GM12892 (cell line): Measurements from ENCODE around the gene MOXD1.
"Not testable (repeated sequence)": the region's sequence is repeated elsewhere in the genome, so short reads cannot be mapped to it uniquely, and the experiment has no call there.

ENCODE experiments used
- DNase-seq: peaks from one replicate; pipeline ENCODE4 v3.0.0; 2011; ENCODE audit not compliant: insufficient read length
- FAIRE-seq: peaks from 2 replicates; lab custom pipeline; 2011; peaks lifted over from hg19 to GRCh38; lab: Jason Lieb, UNC
- POLR2A ChIP-seq: IDR thresholded peaks from 2 replicates; pipeline ENCODE4 v1.6.1; 2011; ENCODE audit warnings: low read depth, low read length, control low read depth
- POLR2AphosphoS5 ChIP-seq: IDR thresholded peaks from 2 replicates; pipeline ENCODE4 v1.6.1; 2011; ENCODE audit warnings: low read depth, low read length, control low read depth
- TAF1 ChIP-seq: IDR thresholded peaks from 2 replicates; pipeline ENCODE4 v1.6.1; 2011; ENCODE audit warnings: low read depth, mild to moderate bottlenecking, control low read depth, low read length, borderline replicate concordance

MOXD1 gene

GRCh38 chr6:132287101-132287500 lies 114.2 kb downstream of the MOXD1 start:
- FAIRE-seq = no peak
- no peak for DNase-seq
- TF ChIP-seq POLR2AphosphoS5 (no peak), POLR2A (no peak), TAF1 (no peak)

GRCh38 chr6:132286298-132287019 lies 114.8 kb downstream of the MOXD1 start:
- FAIRE-seq = no peak
- TF ChIP-seq POLR2AphosphoS5 (no peak), POLR2A (no peak)
- no peak for DNase-seq

GRCh38 chr6:132285004-132285780 lies 116.1 kb downstream of the MOXD1 start:
- TF ChIP-seq POLR2A (no peak), TAF1 (no peak), POLR2AphosphoS5 (no peak)
- no peak for FAIRE-seq

GRCh38 chr6:132282696-132283095 lies 118.6 kb downstream of the MOXD1 start:
- TF ChIP-seq TAF1 (no peak), POLR2AphosphoS5 (no peak)
- DNase-seq (no peak), FAIRE-seq (no peak)

More at GRCh38 chr6:132285004-132285780, 116.1 kb downstream of the MOXD1 start:
- DNase-seq = no peak

- no peak for TF ChIP-seq POLR2AphosphoS5
- TF ChIP-seq TAF1 = no peak
- no peak for TF ChIP-seq POLR2A
- FAIRE-seq (no peak), DNase-seq (no peak)
These were observed 120.8 kb downstream of the MOXD1 start for GRCh38 chr6:132280436-132280835.

GRCh38 chr6:132279592-132280139 lies 121.6 kb downstream of the MOXD1 start:
- DNase-seq (no peak), FAIRE-seq (peak; percentile 86)
- no peak for TF ChIP-seq POLR2AphosphoS5
- TF ChIP-seq POLR2A = no peak

- no peak for DNase-seq
- no peak for TF ChIP-seq POLR2AphosphoS5
- TF ChIP-seq TAF1 = no peak
- no peak for TF ChIP-seq POLR2A
- FAIRE-seq = no peak
These were observed 126.0 kb downstream of the MOXD1 start for GRCh38 chr6:132275066-132275970.

GRCh38 chr6:132272776-132273175 lies 128.5 kb downstream of the MOXD1 start:
- TF ChIP-seq TAF1 (no peak), POLR2A (no peak), POLR2AphosphoS5 (no peak)
- DNase-seq (no peak), FAIRE-seq (no peak)

- TF ChIP-seq POLR2AphosphoS5 (no peak), POLR2A (no peak), TAF1 (no peak)
- DNase-seq (no peak), FAIRE-seq (no peak)
These were observed 130.4 kb downstream of the MOXD1 start for GRCh38 chr6:132270726-132271402.

GRCh38 chr6:132268666-132269065 lies 132.6 kb downstream of the MOXD1 start:
- not testable (repeated sequence) for FAIRE-seq, DNase-seq

GRCh38 chr6:132268209-132268608 lies 133.1 kb downstream of the MOXD1 start:
- DNase-seq (no peak), FAIRE-seq (no peak)
- TF ChIP-seq POLR2AphosphoS5 (no peak), TAF1 (no peak), POLR2A (no peak)
